Stimulated activated CD8-positive, alpha-beta memory T cell treated with anti-CD3 and anti-CD28 coated beads, Interleukin-7, amount 100 ng/mL, for 4 hours (primary cell): ENCODE data around the gene DNAJC1.
"Not testable (repeated sequence)": the region's sequence is repeated elsewhere in the genome, so short reads cannot be mapped to it uniquely, and the experiment has no call there.

Experiments
- DNase-seq, 2 donors: peaks; one replicate each; pipeline ENCODE4 v3.0.0-alpha.2; 2020; ENCODE audit warnings: low read depth in 2 of 2

The DNAJC1 gene

GRCh38 chr10:22003177-22003963, at the start of gene DNAJC1:
DNAJC1 (minus strand) TSS chr10:22003730; CDS start chr10:22003434, 296 bp downstream.
- peak; percentile 96 for DNase-seq

DNA sequence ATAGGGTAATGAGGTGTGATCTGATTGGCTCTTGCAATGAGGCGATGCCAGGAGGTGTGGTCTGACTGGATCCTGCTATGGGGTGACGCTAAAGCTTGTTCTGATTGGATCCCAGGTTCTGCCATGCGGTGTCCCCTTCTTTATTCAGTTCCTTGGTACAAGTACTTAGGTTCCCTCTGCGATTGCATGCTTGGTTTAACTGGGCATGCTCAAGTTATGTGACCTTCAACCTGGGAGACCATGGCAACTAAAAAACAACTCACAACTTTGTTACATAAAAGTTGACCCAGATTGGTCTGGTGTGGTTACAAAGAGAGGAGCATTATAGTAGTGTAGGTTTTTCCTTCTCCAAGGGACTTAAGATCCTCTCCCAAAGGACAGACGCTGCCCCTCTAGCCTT, 49.5 kb upstream of the DNAJC1 start:
- no peak for DNase-seq

- no peak for DNase-seq
These were observed 46.1 kb upstream of the DNAJC1 start for GRCh38 chr10:22049635-22050034.

DNA sequence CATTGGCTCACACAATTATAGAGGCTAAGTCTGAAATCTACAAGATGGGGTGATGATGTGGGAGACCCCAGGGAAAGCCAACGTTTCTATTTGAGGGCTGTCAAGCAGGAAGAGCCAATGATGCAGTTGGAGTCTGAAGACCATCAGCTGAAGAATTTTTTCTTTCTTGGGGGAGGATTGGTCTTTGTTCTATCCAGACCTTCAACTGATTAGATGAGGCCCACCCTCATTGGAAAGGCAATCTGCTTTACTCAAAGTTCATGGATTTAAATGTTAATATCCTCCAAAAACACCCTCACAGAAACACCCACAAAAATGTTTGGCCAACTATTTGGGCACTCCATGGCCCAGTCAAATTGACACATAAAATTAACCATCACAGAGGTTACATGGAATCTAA, 44.3 kb upstream of the DNAJC1 start:
- DNase-seq: no peak

- DNase-seq: no peak
These were observed 39.8 kb upstream of the DNAJC1 start for GRCh38 chr10:22043327-22043633.

- DNase-seq: no peak
These were observed 39.2 kb upstream of the DNAJC1 start for GRCh38 chr10:22042557-22043326.

DNA sequence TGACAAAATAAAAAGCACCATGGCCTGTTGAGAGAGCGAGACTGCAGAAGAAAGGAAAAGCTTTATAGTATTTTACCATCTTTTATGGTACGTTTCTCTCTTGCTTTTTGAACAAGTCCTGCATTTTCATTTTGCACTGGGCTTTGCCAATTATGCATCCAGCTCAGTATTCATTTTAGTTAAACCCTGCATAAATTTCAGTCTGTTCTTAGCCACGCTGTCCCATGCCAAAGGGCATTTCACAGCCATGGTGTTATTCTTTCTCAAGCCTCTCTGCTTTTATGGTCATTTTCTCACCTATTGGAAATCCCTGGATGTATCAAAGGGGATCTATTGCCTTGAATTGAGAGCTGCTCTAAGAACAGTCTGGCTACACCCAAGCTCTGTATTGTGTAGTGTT, 30.8 kb upstream of the DNAJC1 start:
- DNase-seq: no peak

DNA sequence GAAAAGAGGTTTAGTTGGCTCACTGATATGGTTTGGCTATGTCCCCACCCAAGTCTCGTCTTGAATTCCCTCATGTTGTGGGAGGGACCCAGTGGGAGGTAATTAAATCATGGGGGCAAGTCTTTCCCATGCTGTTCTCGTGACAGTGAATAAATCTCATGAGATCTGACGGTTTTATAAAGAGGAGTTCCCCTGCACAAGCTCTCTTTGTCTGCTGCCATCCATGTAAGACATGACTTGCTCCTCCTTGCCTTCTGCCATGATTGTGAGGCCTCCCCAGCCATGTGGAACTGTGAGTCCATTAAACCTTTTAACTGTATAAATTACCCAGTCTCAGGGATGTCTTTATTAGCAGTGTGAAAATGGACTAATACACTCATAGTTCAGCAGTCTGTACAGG, 28.7 kb upstream of the DNAJC1 start:
- DNase-seq: not testable (repeated sequence)

- no peak for DNase-seq
These were observed 26.9 kb upstream of the DNAJC1 start for GRCh38 chr10:22030421-22030820.

- DNase-seq: no peak
These were observed 26.1 kb upstream of the DNAJC1 start for GRCh38 chr10:22029445-22030236.

GRCh38 chr10:22027364-22028238, 24.1 kb upstream of the DNAJC1 start:
- DNase-seq: no peak

DNA sequence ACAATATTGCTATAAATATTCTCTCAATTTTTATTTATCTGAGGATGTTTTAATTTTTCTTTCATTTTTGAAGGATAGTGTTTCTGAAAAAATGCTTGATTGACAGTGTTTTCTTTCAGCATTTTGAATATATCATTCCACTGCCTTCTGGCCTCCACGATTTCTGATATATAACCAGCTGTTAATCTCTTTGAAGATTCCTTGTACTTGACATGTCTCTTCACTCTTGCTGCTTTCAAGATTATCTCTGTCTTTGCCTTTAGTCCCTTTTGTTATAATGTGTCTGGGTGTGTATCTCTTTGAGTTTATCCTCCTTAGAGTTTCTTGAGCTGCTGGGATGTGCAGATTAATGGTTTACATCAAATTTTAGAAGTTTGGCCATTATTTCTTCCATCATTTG, 22.8 kb upstream of the DNAJC1 start:
- no peak for DNase-seq

DNA sequence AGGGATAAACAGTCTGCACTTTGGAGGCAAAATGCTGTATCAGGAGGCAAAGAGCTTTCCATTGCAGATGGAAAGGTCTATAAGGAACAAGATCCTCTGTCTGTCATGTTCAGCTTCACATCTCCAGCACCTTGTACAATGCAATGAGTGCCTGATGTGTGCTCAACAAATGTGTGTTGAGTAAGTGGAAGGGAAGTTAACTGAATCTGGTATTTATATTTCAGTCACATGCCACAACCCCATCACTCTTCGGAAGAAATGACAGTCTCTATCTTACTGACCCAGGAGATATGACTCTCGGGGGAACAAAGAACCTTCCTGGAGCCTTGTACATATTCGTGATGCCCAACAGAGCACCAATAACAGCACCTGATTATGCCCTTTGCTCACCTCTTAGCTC, 20.0 kb upstream of the DNAJC1 start:
- DNase-seq: no peak

DNA sequence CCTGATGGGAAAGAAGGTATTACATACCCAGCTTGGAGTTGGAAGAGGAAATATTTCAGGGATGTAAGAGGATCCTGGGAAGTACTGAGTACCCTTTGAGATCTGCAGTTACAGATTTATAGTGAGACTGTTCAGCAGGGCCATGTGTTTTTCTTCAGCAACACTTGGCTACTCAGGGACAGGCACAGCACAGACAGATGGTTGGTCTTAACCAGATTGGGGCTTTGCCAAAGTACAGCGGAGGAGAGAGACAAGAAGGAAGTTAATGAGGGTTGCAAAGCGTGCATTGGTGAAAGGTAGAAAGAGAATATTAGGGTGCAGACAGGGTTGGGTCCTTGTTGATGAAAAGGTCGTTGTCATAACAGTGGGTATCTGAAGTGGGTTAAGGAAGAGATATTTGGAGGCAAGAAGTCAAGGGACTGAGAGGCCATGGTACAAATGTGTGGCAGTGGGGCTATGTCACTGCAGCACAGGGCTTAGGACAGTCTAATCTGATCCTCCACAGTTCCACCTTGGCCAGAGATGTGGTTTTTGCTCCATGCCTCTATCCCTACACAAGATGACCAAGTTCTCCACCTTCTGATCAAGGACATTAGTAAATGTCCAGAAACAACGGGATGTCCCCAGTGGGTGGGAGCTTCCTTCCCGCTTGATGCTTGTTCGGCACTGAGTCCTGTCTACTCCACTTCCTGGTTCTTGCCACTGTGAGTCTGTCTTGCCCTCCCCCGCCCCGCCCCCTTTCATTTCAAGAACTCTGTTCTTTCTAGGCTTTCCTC, 18.9 kb upstream of the DNAJC1 start:
- DNase-seq: peak; percentile 30 to 52

GRCh38 chr10:22021144-22021543, 17.6 kb upstream of the DNAJC1 start:
- DNase-seq: not testable (repeated sequence)

DNA sequence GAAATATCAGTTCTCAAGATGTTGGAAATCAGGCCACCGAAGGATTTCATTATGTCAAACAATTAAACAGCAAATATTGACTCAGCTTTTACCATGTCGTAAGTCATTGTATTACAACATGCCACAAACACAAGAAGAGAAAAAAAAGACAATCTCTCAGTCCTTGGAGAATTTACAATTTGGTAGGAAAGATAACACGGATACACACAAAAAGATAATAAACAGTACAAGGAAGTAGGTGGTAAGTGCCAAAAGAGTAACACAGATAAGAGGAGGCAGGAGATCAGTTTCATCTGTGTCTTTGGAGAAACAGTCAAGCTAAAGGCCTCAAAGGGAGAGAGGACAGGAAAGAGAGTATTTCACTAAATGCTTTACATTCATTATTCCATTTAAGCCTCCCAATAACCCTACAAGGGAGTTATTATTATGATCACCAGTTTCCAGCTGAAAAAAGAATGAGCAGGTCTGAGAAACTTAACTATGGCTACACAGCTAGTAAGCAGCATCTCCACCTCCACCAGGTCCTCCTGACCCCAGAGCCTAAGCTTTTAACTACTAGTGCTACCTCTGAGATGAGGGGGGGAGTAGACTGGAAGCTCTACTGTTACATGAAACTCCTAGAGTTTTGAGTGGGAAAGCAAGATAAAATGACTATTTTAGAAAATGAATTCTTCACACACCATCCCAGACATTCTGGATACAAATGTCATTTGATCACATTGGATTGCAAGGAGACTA, 13.9 kb upstream of the DNAJC1 start:
- DNase-seq: no peak

- DNase-seq: no peak
These were observed 12.6 kb upstream of the DNAJC1 start for GRCh38 chr10:22016046-22016705.

- no peak for DNase-seq
These were observed 7.5 kb upstream of the DNAJC1 start for GRCh38 chr10:22010973-22011408.

GRCh38 chr10:22010539-22010938, 7.0 kb upstream of the DNAJC1 start:
- no peak for DNase-seq
